ENCODE results near the gene FOXP1. TPM values are rescaled to one million over a fixed set of nuclear protein-coding genes. Genes with fewer than 3 reads are reported as not detected.

The FOXP1 gene
- total RNA-seq, 1 donor from 2014 or later = 31.1 TPM

GRCh38 chr3:71012971-71013370 lies 570.6 kb downstream of the FOXP1 start:
- TF ChIP-seq CTCF (IDR thresholded peaks at IDR 0.05; ENCODE audit: partially characterized antibody, unreplicated experiment) = no peak
- Mint-ChIP-seq H3K27ac (ENCODE audit: unreplicated experiment) (no peak overlapping the region), H3K9me3 (ENCODE audit: unreplicated experiment) (no peaks in the 10 kb centered on the region), H3K36me3 (ENCODE audit: unreplicated experiment) (no peaks in the 10 kb centered on the region), H3K27me3 (ENCODE audit: unreplicated experiment) (no peaks in the 10 kb centered on the region), H3K4me3 (ENCODE audit: unreplicated experiment) (no peak overlapping the region), H3K4me1 (ENCODE audit: low read depth, unreplicated experiment) (peaks cover 12% of the 10 kb centered on the region)
- no peak for DNase-seq

GRCh38 chr3:71011565-71012287 lies 571.8 kb downstream of the FOXP1 start:
- Mint-ChIP-seq H3K27ac (ENCODE audit: unreplicated experiment) (no peak overlapping the region), H3K9me3 (ENCODE audit: unreplicated experiment) (no peaks in the 10 kb centered on the region)
- no peak for TF ChIP-seq CTCF (IDR thresholded peaks at IDR 0.05; ENCODE audit: partially characterized antibody, unreplicated experiment)

GRCh38 chr3:71010726-71011455 lies 572.6 kb downstream of the FOXP1 start:
- no peaks in the 10 kb centered on the region for H3K27me3 Mint-ChIP-seq (ENCODE audit: unreplicated experiment)
- DNase-seq = no peak
- TF ChIP-seq CTCF (IDR thresholded peaks at IDR 0.05; ENCODE audit: partially characterized antibody, unreplicated experiment) = no peak
- no peaks in the 10 kb centered on the region for H3K36me3 Mint-ChIP-seq (ENCODE audit: unreplicated experiment)
- H3K27ac Mint-ChIP-seq (ENCODE audit: unreplicated experiment) = no peak overlapping the region
- H3K4me3 Mint-ChIP-seq (ENCODE audit: unreplicated experiment) = no peak overlapping the region
- peaks cover under 1% of the 10 kb centered on the region for H3K4me1 Mint-ChIP-seq (ENCODE audit: low read depth, unreplicated experiment)
- no peaks in the 10 kb centered on the region for H3K9me3 Mint-ChIP-seq (ENCODE audit: unreplicated experiment)

More at GRCh38 chr3:71011565-71012287, 571.8 kb downstream of the FOXP1 start:
- Mint-ChIP-seq H3K4me3 (ENCODE audit: unreplicated experiment) (no peak overlapping the region), H3K4me1 (ENCODE audit: low read depth, unreplicated experiment) (peaks cover 9% of the 10 kb centered on the region), H3K27me3 (ENCODE audit: unreplicated experiment) (no peaks in the 10 kb centered on the region), H3K36me3 (ENCODE audit: unreplicated experiment) (no peaks in the 10 kb centered on the region)
- DNase-seq = no peak

- no peaks in the 10 kb centered on the region for H3K9me3 Mint-ChIP-seq (ENCODE audit: unreplicated experiment)
- DNase-seq = no peak
- H3K27ac Mint-ChIP-seq (ENCODE audit: unreplicated experiment) = no peak overlapping the region
- H3K36me3 Mint-ChIP-seq (ENCODE audit: unreplicated experiment) = no peaks in the 10 kb centered on the region
- no peaks in the 10 kb centered on the region for H3K27me3 Mint-ChIP-seq (ENCODE audit: unreplicated experiment)
- no peak overlapping the region for H3K4me3 Mint-ChIP-seq (ENCODE audit: unreplicated experiment)
- no peak for TF ChIP-seq CTCF (IDR thresholded peaks at IDR 0.05; ENCODE audit: partially characterized antibody, unreplicated experiment)
- no peaks in the 10 kb centered on the region for H3K4me1 Mint-ChIP-seq (ENCODE audit: low read depth, unreplicated experiment)
Observed at GRCh38 chr3:71008350-71008935, 575.1 kb downstream of the FOXP1 start.

All from glutamatergic neuron (in vitro differentiated cells).